Measurements from ENCODE around the gene PTPRK.
A peak's percentile ranks its signal among the peaks of the same experiment; 100 is the strongest.

PTPRK gene

DNA sequence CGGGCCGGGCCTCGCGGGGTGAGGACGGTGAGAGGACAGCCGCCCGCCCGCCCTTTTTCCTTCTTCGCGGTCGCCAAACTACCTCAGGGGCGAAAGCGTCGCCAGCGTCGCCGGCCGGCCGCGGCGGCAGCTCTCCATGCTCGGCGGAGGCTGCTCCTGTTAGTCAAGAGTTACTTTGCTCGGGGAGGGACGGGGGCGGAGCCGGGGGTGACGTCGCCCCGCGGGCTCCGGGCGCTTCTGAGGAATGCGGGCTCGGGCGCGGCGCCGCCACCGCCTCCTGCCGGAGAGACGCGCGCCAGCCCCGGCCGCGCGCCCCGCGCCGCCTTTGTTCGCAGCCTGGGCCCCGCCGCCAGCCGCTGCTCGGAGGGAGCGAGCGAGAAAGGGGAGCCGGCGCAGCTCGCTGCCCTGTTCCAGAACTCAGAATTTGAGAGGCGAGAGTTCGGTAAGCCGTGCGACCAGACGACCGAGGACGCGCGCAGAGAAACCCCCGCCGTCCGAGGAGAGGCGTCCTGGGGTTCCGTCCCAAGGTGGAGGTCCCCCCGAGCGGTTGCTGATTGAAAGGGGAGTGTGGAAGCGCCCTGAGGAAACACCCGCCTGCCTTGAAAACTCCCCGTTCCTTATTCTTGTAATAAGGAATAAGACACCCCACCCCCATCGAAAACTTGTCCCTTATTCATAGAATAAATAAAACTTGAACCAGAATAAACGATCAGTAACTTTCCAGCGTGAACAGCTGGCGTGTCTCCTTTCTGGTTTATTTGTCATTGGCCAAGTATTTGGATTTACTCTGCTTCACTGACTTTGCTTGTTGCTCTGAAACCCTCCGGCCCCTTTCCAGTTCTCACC is at the start of gene PTPRK:
Gene PTPRK, minus strand, starts transcription at position 164 of the 846 bp plus-strand sequence. CDS start 241 bp downstream, outside the sequence.
- peak; percentile 76 for DNase-seq

DNA sequence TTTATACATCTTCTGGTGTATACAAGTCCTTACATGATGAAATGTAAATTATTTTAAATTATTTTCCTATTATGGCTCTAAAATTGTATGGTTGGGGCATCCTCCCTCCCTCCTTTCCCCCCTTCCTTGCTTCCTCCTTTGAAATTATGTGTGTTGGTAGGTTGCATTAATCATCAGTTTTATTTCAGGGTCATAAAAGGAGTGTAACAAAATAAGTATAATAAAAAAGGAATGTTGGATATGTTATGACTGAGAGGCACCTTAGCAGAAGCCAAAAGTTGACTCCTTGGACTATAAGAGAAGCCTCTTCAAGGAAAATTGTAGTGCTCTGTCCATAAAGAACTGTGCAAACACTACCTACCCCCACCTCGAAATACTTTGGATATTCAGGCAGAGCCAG is 46.6 kb upstream of the PTPRK start:
- DNase-seq: no peak

DNA sequence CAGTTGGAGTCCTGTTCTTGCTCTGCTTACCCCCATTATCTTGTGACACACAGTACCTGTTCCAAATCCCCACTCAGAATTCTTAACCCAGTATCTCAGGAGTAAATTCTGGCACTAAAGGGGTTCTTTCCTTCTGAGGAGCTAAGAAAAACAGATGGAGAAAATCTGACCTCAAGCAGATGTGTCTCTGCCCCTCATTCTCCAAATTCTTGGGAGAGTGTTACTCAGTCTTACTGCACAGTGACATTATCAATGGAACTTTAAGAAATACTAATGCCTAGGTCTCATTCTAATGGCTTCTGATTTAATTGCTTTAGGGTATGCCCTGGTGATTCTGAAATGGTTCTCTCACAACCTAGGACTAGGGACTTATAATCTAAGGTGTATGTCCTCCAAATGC is 40.6 kb upstream of the PTPRK start:
- DNase-seq: no peak

DNA sequence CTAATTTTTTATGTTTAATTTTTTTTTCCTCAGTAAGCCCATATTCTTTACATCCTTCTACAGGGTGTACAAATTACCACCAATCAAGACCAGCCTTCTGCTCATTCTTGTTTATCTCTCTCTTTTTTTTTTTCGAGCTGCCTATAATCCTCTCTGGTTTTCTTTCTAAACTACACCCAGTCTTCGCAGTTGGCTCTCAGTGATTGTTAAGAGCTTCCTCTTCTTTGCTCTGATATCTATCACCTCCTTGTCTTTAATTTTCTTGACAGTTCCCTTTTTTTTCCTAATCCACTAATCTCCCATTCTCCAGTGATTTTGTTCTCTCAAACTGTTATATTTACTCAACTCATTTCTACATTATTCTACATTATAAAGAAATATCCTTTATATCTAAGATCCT is 38.5 kb upstream of the PTPRK start:
- DNase-seq: no peak

DNA sequence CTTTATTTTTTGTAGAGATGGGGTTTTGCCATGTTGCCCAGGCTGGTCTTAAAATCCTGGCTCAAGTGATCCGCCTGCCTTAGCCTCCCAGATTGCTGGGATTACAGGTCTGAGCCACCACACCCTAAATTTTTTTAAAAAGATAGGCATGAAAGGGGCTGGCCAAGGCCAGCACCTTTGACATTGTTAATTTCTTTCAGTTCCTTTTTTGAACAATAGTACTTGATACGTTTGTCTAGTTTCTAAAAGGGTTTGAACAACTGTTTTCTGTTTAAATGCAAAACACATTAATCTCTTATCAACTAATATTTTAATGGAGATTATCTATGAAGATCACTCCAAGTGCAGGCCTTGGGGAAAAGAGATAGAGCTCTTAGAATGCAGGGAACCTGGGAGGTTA is 37.6 kb upstream of the PTPRK start:
- no peak for DNase-seq

DNA sequence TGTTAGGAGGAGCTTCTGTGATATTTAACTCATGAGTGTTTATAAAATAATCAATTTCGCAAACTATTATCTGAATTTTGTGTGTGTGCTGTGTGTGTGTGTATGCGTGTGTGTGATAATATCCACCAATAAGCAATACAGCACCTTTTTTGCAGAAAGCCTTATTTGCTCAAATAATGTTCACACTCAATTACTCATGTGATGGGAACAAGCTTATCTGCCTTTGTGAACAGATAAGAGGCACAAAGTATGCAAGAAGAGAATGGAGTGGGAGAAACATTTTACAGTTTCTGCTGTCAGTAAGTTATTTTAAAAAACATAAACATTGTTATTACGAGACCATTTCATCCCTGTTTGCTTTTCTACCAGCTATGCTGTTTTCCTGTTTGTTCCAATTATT is 36.7 kb upstream of the PTPRK start:
- no peak for DNase-seq

DNA sequence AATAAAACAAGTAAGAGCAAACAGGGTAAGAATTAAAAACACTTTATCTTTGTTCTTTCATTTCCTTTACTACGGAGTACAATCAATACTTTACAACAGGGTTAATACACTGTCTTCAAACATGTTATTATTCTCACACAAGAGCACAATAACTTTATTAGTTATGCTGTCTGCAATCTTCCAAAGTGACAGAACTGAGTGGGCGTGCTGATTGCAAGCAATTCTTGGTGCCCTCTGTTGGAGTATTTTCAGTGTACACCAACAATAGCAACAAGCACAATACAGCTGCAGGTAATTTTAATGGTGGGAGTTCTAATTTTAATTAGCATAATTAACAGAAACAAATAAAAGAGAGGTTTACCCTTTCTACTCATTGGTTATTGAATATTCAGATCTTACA is 33.9 kb upstream of the PTPRK start:
- DNase-seq: no peak

DNA sequence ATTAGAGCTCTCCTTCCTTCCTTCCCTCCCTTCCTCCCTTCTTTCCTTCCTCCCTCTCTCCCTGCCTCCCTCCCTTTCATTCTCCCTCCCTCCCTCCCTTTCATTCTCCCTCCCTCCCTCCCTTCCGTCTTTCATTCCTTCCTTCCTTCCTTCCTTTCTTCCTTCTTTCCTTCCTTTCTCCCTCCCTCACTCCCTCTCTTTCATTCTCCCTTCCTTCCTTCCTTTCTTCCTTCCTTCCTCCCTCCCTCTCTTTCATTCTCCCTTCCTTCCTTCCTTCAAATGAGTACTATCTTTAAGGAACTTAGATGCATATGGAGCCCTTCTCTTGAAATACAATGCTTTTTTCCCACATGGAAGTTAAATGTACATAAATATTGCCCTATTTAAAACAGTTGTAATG is 20.9 kb upstream of the PTPRK start:
- no peak for DNase-seq

DNA sequence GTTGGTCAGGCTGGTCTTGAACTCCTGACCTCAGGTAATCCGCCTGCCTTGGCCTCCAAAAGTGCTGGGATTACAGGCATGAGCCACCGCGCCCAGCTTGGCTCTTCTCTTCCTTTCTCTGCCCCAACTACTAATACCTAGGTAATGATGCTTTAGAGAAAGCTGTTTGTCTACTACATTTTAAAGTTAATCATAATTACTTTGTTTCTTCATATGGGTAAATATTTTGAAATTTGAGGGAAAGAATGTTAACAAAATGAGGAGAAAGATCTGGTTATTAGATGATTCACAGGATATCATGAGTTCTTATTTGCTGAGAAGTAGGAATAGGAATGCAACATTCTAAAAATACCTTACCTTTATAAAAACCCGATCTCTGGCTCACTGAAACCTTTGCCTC is 18.4 kb upstream of the PTPRK start:
- no peak for DNase-seq

DNA sequence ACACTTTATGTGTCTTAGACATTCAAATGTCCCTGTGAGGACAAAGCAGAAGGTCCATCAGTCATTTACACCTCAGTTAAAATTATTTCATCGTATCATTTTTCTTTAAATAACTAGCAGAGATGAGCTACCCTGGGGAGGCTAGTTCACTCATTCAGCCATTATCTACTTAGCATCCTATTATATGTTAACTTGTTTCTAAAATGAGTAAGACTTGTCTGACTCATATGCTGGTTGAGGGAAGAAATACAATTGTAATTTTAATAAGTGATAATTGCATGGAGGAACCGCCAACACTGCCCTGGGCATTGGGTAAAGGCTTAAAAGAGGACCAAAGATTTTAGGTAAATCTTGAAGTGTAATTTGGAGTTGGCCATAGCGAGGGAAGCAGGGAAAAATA is 12.4 kb upstream of the PTPRK start:
- no peak for DNase-seq

DNA sequence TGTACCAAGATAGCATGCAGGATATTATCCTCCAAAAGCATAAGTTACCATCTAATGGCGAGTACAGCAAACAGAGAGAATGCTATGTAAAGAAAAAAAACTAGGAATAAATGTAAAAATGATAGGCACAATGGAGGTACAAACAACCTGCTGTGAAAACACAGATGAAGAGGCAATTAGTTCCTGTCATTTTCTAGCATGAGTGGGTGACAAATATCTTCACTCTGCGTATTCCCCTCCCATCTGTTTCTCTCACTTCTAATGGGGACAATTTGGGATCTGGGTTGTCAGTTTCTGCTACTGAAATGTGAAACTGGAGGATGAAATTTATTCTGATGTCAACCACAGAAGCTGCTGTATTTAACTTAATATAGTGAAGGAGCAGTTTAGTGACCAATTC is 11.7 kb upstream of the PTPRK start:
- no peak for DNase-seq

DNA sequence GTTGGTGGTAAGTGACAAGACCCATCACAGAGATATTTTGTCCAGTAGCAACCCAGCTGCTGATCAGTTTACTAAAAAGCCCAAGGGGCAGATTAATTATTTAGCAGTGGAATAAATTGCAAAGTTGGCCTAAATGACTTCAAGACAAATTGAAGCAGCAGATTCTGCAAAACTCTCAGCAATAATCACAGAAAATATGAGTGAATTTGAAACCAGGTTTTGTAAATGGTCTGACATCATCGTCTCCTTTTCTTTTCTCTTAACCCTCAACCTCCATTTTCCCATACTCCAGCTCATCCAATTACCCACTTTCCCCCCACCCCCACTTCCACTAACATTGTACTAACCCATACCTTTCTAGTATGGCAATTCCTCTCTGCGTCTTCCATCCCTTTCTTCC is 11.3 kb upstream of the PTPRK start:
- DNase-seq: no peak

DNA sequence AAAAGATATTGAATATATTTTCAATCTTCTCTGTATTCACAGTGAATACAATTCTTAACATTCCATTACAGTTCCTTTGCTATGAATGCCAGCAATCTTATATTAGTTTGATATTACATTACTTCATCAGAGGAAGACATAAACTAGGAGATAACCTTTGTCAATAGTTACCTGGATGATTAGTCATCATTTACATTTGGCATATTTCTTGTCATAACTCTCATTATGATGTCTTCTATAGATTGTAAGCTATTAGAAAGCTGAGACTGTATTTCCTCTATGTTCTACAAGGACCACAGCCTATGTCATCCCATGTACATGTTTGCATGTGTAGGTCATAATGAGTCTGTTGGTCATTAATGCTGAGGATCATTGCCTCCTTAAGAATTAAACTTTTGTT is 7.8 kb upstream of the PTPRK start:
- no peak for DNase-seq

DNA sequence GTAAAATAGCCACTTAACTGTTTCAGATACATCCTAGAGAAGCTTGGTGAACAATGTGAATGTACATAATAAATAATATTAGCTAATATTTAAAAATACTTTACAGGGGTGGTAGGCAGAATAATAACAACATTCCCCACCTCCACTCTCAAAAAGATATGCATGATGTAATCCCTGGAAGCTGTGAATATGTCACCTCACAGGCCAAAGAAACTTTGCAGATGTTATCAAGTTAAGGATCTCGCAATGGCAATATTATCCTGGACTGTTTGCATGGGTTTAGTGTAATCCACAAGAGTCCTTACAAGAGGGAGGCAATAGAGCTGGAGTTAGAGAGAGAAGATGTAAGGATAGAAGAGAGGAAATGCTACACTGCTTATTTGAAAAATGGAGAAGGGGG is 7.0 kb upstream of the PTPRK start:
- no peak for DNase-seq

DNA sequence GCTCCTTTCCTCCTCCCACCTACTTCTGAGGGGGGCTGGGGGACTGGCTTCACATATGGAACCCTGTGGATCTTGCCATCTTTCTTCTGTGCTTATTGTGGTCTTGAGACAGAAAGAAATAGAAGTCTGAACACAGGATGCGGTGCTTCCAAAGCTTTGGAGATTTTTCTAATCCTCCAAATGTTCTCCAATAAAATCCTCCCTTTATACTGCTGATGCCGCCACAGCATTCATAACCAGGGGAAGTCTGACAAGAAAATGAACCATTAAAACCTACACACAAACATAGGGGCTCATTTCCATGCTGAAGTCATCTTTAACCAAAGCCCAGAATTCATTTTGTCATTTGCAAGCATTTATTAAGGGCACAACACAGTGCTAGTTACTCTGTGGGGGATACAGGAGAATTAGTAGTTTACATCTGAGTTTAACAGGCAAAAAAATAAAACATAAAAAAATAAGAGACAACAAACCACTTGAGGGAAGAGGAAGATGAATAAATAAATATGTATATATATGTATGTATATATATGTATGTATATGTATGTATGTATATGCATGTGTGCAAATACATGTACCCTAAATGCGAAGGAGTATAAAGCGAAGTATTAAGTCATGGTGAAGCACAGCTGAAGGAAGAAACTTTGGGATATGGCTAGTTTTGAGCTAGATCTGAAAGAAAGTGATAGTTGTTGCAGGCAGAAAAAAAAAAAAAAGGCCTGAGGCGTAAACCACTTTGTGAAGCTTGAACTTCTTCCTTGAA is 5.9 kb upstream of the PTPRK start:
- DNase-seq: no peak

DNA sequence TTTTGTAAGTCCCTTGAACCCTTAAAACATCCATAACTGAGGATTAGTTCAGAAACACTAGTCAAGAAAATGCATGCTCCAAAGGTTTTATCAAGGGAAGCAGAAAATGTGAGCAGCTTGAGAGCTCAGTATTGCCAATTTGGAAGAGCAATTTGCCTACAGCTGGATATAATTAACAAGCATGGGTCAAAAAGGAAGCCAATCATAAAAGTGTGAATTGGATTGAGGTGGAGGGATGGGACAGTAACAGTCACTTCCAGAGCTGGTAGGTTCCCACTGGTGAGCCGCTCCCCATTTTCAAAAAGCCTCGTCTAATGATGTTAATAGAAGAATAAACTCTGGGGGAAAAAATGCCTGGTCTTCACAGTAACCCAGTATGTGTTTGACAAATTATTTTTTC is 5.0 kb upstream of the PTPRK start:
- no peak for DNase-seq

DNA sequence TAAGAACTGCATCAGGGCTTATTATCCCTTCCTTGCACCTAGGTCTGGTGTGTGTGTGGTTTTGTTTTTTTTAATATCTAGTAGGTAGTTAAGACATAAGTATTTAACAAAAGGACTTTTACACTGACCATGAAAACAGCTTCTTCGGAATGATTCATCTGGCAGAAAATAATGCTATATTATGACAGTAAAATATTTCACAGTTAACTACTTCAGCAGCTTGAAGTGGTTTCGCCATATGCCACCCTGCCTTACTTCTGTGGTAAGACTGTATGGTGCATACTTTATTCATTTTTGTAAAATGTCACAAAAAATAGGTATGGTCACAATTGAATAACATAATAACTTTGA is 858 bp upstream of the PTPRK start:
- no peak for DNase-seq

DNA sequence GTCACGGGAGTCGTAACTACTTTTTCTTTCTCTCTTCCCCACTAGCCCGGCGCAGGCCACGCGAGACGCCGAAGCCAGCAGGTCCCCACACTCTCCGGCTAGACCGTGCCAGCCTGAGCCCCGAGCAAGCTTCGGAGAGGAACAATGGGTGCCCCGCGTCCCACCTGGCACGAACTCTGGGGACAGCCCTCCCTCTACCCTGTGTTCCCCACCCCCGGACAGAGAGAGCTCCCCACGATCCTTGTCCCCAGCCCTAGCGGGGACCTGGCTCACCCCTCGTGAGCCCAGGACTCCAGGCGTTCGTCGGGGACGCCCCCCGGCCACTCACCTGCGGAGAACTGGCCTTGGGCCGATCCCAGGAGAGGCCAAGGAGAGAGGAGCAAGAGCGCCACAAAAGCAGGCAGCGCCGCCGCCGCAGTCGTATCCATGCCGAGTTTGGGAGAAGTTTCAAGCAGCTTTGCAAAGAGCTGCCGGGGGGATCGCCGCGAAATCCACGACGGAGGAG is 416 bp downstream of the PTPRK start:
- peak; percentile 5 for DNase-seq

DNA sequence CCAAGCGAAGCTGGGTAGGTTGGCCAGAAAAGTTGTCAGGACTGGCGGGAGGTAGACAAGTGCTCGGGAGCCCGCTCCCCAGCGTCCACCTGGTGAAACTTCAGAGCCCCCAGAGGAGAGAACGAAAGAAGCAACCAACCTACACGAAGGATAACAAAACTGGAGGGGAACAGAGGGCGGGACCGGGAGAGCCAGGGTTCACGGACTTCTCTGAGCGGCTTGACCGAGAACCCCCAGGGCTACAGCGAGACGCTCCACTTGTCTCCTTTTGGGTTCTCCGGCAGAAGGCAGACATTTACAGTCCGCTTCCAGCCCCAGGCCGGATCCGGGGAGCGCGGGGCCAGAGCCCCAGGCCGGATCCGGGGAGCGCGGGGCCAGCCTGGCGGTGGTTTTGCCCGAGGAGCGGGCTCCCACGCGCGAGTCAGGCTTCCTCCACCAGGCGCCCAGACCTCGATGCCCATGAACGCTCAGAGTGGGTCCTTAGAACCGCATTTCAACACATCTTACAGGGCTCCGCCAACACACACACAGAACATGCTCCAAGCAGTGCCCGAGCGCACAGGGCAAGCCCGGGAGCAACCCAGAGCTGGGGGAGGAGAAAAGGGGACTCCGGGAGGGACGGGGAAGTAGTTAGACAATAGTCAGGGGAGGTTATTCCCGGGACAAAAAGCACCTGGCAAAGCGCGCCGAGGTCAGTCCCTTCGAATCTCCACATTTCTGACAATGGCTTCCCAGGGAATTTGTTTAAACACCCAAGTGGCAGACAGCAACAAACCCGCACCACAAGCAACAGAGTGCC is 1.1 kb downstream of the PTPRK start:
- no peak for DNase-seq

DNA sequence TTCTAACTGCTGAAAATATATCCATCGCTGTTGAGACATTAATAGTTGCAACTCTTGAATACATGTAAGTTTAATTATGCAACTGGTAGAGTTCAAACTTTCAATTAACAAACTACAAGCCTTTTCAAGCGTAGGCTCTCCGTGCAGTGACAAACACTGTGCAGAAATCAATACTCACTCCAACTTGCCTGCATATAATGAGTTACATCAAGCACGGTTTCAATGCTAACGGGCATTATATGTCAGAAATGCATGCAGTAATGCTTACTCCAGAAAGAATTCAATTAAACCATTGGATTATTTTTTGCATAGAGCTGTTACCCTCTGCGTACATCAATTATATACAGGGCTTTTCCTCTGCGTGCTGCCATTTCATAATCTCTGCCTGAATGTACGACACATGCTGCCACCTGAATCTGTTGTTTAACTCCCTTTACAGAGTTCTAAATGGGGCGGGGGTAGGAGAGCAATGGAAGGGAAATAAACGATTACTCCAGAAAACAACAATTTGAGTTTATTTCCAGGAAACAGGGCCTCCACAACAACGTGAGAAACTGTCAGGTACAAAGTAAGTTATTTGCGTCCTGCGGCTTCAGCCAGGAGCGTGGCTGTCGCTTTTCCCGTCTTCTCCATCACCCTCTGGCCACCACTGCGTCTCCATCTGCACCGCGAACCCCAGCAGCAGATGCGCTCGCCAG is 1.8 kb downstream of the PTPRK start:
- DNase-seq: no peak

DNA sequence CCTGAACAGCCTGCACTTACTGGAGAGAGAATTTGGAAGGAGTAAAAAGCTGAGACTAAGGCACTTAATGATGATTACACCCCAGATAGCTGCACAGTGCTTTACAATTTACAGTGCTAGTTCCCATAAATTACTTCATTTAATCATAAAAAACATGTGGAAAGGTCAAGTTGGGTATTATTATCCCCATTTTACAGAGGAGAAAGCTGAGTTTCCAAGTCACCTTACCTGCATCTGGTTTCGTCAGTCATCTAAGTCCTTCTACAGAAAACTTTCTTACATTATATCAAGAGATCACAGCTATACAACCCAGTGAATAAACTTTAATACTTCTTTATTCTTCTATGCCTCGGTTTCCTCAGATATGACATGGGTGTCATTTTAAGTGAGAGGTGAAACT is 3.3 kb downstream of the PTPRK start:
- no peak for DNase-seq

DNA sequence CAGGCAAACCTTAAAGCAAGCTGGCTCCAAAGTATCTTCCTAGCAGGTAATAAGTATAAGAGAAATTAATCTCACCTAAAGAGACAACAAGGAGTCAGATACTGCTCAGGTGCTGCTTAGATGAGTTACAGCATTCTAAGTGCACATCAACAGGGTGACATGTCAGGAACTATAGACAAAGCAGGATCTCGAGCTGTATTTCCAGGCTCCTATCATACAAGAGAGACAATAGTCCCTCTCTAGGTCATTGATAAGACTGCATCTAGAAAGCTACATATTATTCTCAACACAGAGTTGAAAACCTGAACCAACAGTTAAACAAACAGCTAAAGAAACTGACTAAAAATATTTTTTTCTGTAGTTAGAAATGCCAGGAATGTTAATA is 3.9 kb downstream of the PTPRK start:
- no peak for DNase-seq

All from CD4-positive, alpha-beta T cell treated with Interleukin-4 for 4 hours (primary cell).